Measurements from ENCODE around the gene CD8B2.

GRCh38 chr2:106532236-106532635 is 45.1 kb downstream of the CD8B2 start:
- TF ChIP-seq RAD21 (CRISPR knock-in tag; IDR thresholded peaks at IDR 0.05): no peak
- TF ChIP-seq ZNF274 (CRISPR knock-in tag; IDR thresholded peaks at IDR 0.05): no peak
- no peak for TF ChIP-seq CTCF (CRISPR knock-in tag; IDR thresholded peaks at IDR 0.05)
- TF ChIP-seq ZNF501 (CRISPR knock-in tag; IDR thresholded peaks at IDR 0.05): no peak
- TF ChIP-seq EHMT2 (IDR thresholded peaks at IDR 0.05; ENCODE audit: borderline replicate concordance, low read depth, low read length): no peak
- TF ChIP-seq HMGA1 (CRISPR knock-in tag; conservative IDR thresholded peaks at IDR 0.05): no peak
- TF ChIP-seq POLR2A (IDR thresholded peaks at IDR 0.05; ENCODE audit: insufficient read depth in 1 of 2, low read depth in 2 of 2, low read length in 2 of 2): no peak
- no peak for TF ChIP-seq ATF3 (CRISPR knock-in tag; IDR thresholded peaks at IDR 0.05)
- no peak for TF ChIP-seq GZF1 (CRISPR knock-in tag; IDR thresholded peaks at IDR 0.05)
